ENCODE results near the gene ZNF155. TPM values are rescaled to one million over a fixed set of nuclear protein-coding genes. Genes with fewer than 3 reads are reported as not detected.
A peak's percentile ranks its signal among the peaks of the same experiment; 100 is the strongest.

Gene ZNF155
- total and polyA plus RNA-seq, 10 of the 15 experiments (the other 5 are each of a cell fraction or from before 2014, with no cell fraction given): 2.4 to 12.2 (median 5.6) TPM

DNA sequence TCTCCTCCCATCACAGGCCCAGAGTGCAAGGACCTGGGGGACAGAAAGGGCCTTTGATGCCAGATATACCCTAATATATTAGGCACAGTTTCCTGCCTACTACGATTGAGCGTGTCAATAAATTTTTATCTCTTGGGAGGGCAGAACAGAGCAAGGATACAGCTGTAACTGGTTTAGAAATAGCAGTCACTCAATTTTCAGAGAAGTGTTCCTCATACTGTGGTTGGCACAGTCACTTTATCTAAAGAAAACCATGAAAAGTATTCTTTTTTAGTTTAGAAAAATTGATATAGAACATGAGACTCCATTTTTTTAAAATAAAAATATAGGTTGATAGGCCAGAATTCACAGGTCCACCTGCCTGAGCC is 460 bp upstream of the ZNF155 start:
- peak overlapping the region; percentile 94; the same call in 1 of the 2 replicates for H3K4me2 ChIP-seq (ENCODE audit: control insufficient read depth, insufficient read depth)
- ChIA-PET SMC1A (ENCODE audit: uncharacterized antibody, unreplicated experiment) (interaction anchor here (1.1 to 1.7 kb wide), 2 partner anchors 48 to 83 kb away, joined by 3 to 6 read pairs; partner anchors contain the start of gene ZNF45), RAD21 (ENCODE audit: unreplicated experiment) (interaction anchor here (1.6 kb wide), 1 partner anchor 33 kb away, joined by 4 read pairs; the partner anchor contains the start of gene ZNF221), POLR2A (interaction anchor here (1.2 to 1.3 kb wide), 2 partner anchors 18 to 20 kb away, joined by 3 to 6 read pairs; no protein-coding TSS in a partner anchor), CTCF (interaction anchor here (1.3 kb wide), 1 partner anchor 51 kb away, joined by 5 read pairs; no protein-coding TSS in a partner anchor)
- FAIRE-seq: no peak
- ATAC-seq: peak; percentile 46
- H3K4me1 ChIP-seq (ENCODE audit: control insufficient read depth, insufficient read depth, low read length): no peaks in the 10 kb centered on the region
- no peaks in the 10 kb centered on the region for H4K20me1 ChIP-seq (ENCODE audit: control insufficient read depth, insufficient read depth)
- in situ Hi-C loops (cut with MboI) (no loop called here), intact Hi-C loops (cut with micrococcal nuclease; ENCODE audit: unreplicated experiment) (no loop called here)
- peak overlapping the region; percentile 90 for H3K4me3 ChIP-seq
- peak overlapping the region; percentile 80 for H3K9ac ChIP-seq (ENCODE audit: control insufficient read depth, insufficient read depth, low read length)
- peak overlapping the region; percentile 99 for H2AFZ ChIP-seq (ENCODE audit: control insufficient read depth, low read depth, low read length)
- peaks cover 7% of the 10 kb centered on the region for H3K79me2 ChIP-seq (ENCODE audit: control insufficient read depth, insufficient read depth, low read length)
- DNase-seq (ENCODE audit: low read depth, low spot score): no peak
- no peaks in the 10 kb centered on the region for H3K36me3 ChIP-seq (ENCODE audit: control insufficient read depth in 2 of 2, insufficient read depth in 2 of 2, low read length in 1 of 2)
- no TSS peak for BruUV-seq (replicated peaks)
- H3K27me3 ChIP-seq (replicated peaks in 1 of 2; ENCODE audit: control insufficient read depth in 2 of 2, insufficient read depth in 2 of 2, low read length in 1 of 2): no peaks in the 10 kb centered on the region
- peaks cover 2% of the 10 kb centered on the region; the same call in 2 of the 3 replicates for H3K9me3 ChIP-seq (replicated peaks; ENCODE audit: control insufficient read depth, insufficient read depth, low read length)
- 93% methylated on average over 2 of the region's 2 CpGs for WGBS (ENCODE audit: insufficient coverage, insufficient replicate concordance, low lambda C conversion rate, missing lambda C conversion rate)
- peak overlapping the region; percentile 71 for H3K27ac ChIP-seq (ENCODE audit: control insufficient read depth, insufficient read depth)
- TF ChIP-seq ZBED1 (IDR thresholded peaks at IDR 0.05; ENCODE audit: borderline replicate concordance) (no peak), ATF7 (IDR thresholded peaks at IDR 0.05; ENCODE audit: low read depth) (no peak), SRF (IDR thresholded peaks at IDR 0.05; ENCODE audit: low read depth in 2 of 2, low read length in 2 of 2) (no peak), TARDBP (IDR thresholded peaks at IDR 0.05; ENCODE audit: borderline replicate concordance) (no peak), RCOR1 (conservative IDR thresholded peaks at IDR 0.05; ENCODE audit: low read depth, low read length) (no peak), WRNIP1 (IDR thresholded peaks at IDR 0.05; ENCODE audit: borderline replicate concordance, low read depth, low read length) (no peak), EGR1 (IDR thresholded peaks at IDR 0.05; ENCODE audit: borderline replicate concordance in 1 of 2, low read depth in 2 of 2, low read length in 2 of 2) (no peak), POLR2AphosphoS5 (IDR thresholded peaks at IDR 0.05; ENCODE audit: low read length) (no peak)
- TF ChIP-seq, protein P1, sequence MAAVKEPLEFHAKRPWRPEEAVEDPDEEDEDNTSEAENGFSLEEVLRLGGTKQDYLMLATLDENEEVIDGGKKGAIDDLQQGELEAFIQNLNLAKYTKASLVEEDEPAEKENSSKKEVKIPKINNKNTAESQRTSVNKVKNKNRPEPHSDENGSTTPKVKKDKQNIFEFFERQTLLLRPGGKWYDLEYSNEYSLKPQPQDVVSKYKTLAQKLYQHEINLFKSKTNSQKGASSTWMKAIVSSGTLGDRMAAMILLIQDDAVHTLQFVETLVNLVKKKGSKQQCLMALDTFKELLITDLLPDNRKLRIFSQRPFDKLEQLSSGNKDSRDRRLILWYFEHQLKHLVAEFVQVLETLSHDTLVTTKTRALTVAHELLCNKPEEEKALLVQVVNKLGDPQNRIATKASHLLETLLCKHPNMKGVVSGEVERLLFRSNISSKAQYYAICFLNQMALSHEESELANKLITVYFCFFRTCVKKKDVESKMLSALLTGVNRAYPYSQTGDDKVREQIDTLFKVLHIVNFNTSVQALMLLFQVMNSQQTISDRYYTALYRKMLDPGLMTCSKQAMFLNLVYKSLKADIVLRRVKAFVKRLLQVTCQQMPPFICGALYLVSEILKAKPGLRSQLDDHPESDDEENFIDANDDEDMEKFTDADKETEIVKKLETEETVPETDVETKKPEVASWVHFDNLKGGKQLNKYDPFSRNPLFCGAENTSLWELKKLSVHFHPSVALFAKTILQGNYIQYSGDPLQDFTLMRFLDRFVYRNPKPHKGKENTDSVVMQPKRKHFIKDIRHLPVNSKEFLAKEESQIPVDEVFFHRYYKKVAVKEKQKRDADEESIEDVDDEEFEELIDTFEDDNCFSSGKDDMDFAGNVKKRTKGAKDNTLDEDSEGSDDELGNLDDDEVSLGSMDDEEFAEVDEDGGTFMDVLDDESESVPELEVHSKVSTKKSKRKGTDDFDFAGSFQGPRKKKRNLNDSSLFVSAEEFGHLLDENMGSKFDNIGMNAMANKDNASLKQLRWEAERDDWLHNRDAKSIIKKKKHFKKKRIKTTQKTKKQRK (IDR thresholded peaks at IDR 0.05; ENCODE audit: low read depth, low read length): no peak
- TF ChIP-seq, protein P2, sequence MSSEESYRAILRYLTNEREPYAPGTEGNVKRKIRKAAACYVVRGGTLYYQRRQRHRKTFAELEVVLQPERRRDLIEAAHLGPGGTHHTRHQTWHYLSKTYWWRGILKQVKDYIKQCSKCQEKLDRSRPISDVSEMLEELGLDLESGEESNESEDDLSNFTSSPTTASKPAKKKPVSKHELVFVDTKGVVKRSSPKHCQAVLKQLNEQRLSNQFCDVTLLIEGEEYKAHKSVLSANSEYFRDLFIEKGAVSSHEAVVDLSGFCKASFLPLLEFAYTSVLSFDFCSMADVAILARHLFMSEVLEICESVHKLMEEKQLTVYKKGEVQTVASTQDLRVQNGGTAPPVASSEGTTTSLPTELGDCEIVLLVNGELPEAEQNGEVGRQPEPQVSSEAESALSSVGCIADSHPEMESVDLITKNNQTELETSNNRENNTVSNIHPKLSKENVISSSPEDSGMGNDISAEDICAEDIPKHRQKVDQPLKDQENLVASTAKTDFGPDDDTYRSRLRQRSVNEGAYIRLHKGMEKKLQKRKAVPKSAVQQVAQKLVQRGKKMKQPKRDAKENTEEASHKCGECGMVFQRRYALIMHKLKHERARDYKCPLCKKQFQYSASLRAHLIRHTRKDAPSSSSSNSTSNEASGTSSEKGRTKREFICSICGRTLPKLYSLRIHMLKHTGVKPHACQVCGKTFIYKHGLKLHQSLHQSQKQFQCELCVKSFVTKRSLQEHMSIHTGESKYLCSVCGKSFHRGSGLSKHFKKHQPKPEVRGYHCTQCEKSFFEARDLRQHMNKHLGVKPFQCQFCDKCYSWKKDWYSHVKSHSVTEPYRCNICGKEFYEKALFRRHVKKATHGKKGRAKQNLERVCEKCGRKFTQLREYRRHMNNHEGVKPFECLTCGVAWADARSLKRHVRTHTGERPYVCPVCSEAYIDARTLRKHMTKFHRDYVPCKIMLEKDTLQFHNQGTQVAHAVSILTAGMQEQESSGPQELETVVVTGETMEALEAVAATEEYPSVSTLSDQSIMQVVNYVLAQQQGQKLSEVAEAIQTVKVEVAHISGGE (CRISPR knock-in tag; IDR thresholded peaks at IDR 0.05): no peak
- TF ChIP-seq, protein P3, sequence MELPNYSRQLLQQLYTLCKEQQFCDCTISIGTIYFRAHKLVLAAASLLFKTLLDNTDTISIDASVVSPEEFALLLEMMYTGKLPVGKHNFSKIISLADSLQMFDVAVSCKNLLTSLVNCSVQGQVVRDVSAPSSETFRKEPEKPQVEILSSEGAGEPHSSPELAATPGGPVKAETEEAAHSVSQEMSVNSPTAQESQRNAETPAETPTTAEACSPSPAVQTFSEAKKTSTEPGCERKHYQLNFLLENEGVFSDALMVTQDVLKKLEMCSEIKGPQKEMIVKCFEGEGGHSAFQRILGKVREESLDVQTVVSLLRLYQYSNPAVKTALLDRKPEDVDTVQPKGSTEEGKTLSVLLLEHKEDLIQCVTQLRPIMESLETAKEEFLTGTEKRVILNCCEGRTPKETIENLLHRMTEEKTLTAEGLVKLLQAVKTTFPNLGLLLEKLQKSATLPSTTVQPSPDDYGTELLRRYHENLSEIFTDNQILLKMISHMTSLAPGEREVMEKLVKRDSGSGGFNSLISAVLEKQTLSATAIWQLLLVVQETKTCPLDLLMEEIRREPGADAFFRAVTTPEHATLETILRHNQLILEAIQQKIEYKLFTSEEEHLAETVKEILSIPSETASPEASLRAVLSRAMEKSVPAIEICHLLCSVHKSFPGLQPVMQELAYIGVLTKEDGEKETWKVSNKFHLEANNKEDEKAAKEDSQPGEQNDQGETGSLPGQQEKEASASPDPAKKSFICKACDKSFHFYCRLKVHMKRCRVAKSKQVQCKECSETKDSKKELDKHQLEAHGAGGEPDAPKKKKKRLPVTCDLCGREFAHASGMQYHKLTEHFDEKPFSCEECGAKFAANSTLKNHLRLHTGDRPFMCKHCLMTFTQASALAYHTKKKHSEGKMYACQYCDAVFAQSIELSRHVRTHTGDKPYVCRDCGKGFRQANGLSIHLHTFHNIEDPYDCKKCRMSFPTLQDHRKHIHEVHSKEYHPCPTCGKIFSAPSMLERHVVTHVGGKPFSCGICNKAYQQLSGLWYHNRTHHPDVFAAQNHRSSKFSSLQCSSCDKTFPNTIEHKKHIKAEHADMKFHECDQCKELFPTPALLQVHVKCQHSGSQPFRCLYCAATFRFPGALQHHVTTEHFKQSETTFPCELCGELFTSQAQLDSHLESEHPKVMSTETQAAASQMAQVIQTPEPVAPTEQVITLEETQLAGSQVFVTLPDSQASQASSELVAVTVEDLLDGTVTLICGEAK (IDR thresholded peaks at IDR 0.05; ENCODE audit: borderline replicate concordance): no peak
